Endodermal cell (in vitro differentiated cells): ENCODE measurements around the gene EGLN1. TPM values are rescaled to one million over a fixed set of nuclear protein-coding genes. Genes with fewer than 3 reads are reported as not detected.

Source experiments
- DNase-seq: peaks from one replicate; pipeline ENCODE4 v3.0.0-alpha.2; 2017
- H3K27ac ChIP-seq: 2 replicates; pipeline ENCODE4 v1.5.1; 2013; ENCODE audit warnings: mild to moderate bottlenecking, low read depth, low read length, moderate library complexity
- H3K27me3 ChIP-seq: 2 replicates; pipeline ENCODE4 v1.6.1; 2013; ENCODE audit warnings: mild to moderate bottlenecking, low read length, moderate library complexity; ENCODE audit not compliant: insufficient read depth, control insufficient read depth, poor library complexity, severe bottlenecking
- H3K36me3 ChIP-seq: 2 replicates; pipeline ENCODE4 v1.7.0; 2013; ENCODE audit warnings: mild to moderate bottlenecking, low read length, moderate library complexity; ENCODE audit not compliant: control insufficient read depth, insufficient read depth
- H3K4me1 ChIP-seq: one replicate; pipeline ENCODE4 v1.7.0; 2013; ENCODE audit warnings: low read length; ENCODE audit not compliant: control insufficient read depth, insufficient read depth
- H3K4me3 ChIP-seq: 2 replicates; pipeline ENCODE4 v1.5.1; 2013; ENCODE audit warnings: mild to moderate bottlenecking, low read length, moderate library complexity
- H3K9ac ChIP-seq: 2 replicates; pipeline ENCODE4 v1.6.1; 2013; ENCODE audit warnings: mild to moderate bottlenecking, low read length, moderate library complexity; ENCODE audit not compliant: poor library complexity, severe bottlenecking; ENCODE audit errors: extremely low read depth
- H3K9me3 ChIP-seq: 2 replicates; pipeline ENCODE4 v1.6.1; 2013; ENCODE audit warnings: mild to moderate bottlenecking, low read length, moderate library complexity; ENCODE audit not compliant: control insufficient read depth
- H3K27ac Mint-ChIP-seq: 2 replicates; pipeline ENCODE4 v1.8.0; 2020; ENCODE audit warnings: mixed read lengths
- H3K27me3 Mint-ChIP-seq: 2 replicates; pipeline ENCODE4 v1.8.0; 2021; ENCODE audit warnings: mild to moderate bottlenecking, mixed read lengths; ENCODE audit not compliant: insufficient read depth
- H3K36me3 Mint-ChIP-seq: 2 replicates; pipeline ENCODE4 v1.8.0; 2020; ENCODE audit warnings: low read depth, mixed read lengths
- H3K4me1 Mint-ChIP-seq: 2 replicates; pipeline ENCODE4 v1.8.0; 2020; ENCODE audit warnings: mixed read lengths
- H3K4me3 Mint-ChIP-seq: 2 replicates; pipeline ENCODE4 v1.8.0; 2020; ENCODE audit warnings: mild to moderate bottlenecking, moderate library complexity, mixed read lengths
- H3K9me3 Mint-ChIP-seq: 2 replicates; pipeline ENCODE4 v1.8.0; 2020; ENCODE audit warnings: mild to moderate bottlenecking, mixed read lengths
- WGBS, 2 experiments: methylation state at CpG; one replicate each; pipeline versions ENCODE4 v1.1.5 to v1.1.7; 2013; ENCODE audit warnings: missing lambda C conversion rate in 2 of 2, mixed read lengths in 1 of 2; ENCODE audit not compliant: insufficient coverage in 1 of 2, insufficient read length in 1 of 2; 5-methylcytosine and 5-hydroxymethylcytosine counted together
- total RNA-seq, 2 donors: library from RNA; stranded (reverse); fragmentation: NEBNext Ultra II Directional in 1 of 2; extraction: Animal tissue kit (Norgen Biotek cat#: 25700) in 1 of 2; gene quantifications; 2 replicates in 1 of 2; 3 replicates in 1 of 2; pipeline ENCODE4 v1.2.1, GENCODE V29; 2021
- TF ChIP-seq, protein P1 (sequence below): fragments of 200-600 bp; sonication (generic); conservative IDR thresholded peaks from 2 replicates; pipeline ENCODE4 v1.5.0; 2021; ENCODE audit warnings: antibody characterized with exemption, mild to moderate bottlenecking

Gene EGLN1
- total RNA-seq, 2 donors from 2014 or later = 12.2 to 17.4 TPM

DNA sequence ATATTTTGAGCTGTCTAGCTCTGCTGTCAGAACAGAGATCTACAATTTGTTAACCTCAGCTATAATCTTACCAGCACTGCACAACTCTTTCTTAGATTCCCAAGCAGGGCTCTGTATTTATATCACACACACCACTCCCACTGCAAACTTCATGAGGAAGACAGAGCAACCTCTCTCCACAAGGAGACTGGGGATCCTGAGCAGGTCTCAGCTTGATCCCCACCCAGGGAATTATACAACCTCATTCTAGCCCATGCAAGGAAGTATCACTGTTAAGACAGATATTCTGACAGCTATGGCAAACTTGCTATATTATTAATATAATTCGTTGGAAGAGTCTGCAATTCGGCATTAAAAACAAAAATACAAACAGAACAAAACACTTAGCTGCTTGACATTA lies 40.4 kb downstream of the EGLN1 start:
- Histone ChIP-seq H3K9me3 (no peaks in the 10 kb centered on the region), H3K36me3 (no peaks in the 10 kb centered on the region), H3K27me3 (no peaks in the 10 kb centered on the region), H3K9ac (no peak overlapping the region), H3K4me1 (peaks cover 4% of the 10 kb centered on the region), H3K4me3 (no peak overlapping the region), H3K27ac (no peak overlapping the region)
- Mint-ChIP-seq H3K27ac (no peak overlapping the region), H3K27me3 (no peaks in the 10 kb centered on the region), H3K9me3 (no peaks in the 10 kb centered on the region), H3K36me3 (no peaks in the 10 kb centered on the region), H3K4me3 (no peak overlapping the region), H3K4me1 (peaks cover 24% of the 10 kb centered on the region)
- DNase-seq = no peak
- TF ChIP-seq, protein P1, sequence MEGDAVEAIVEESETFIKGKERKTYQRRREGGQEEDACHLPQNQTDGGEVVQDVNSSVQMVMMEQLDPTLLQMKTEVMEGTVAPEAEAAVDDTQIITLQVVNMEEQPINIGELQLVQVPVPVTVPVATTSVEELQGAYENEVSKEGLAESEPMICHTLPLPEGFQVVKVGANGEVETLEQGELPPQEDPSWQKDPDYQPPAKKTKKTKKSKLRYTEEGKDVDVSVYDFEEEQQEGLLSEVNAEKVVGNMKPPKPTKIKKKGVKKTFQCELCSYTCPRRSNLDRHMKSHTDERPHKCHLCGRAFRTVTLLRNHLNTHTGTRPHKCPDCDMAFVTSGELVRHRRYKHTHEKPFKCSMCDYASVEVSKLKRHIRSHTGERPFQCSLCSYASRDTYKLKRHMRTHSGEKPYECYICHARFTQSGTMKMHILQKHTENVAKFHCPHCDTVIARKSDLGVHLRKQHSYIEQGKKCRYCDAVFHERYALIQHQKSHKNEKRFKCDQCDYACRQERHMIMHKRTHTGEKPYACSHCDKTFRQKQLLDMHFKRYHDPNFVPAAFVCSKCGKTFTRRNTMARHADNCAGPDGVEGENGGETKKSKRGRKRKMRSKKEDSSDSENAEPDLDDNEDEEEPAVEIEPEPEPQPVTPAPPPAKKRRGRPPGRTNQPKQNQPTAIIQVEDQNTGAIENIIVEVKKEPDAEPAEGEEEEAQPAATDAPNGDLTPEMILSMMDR = no peak
- WGBS, 2 experiments = 88% methylated on average over 2 of the region's 2 CpGs; no CpG with 5 or more reads in 1 of the 2 experiments

DNA sequence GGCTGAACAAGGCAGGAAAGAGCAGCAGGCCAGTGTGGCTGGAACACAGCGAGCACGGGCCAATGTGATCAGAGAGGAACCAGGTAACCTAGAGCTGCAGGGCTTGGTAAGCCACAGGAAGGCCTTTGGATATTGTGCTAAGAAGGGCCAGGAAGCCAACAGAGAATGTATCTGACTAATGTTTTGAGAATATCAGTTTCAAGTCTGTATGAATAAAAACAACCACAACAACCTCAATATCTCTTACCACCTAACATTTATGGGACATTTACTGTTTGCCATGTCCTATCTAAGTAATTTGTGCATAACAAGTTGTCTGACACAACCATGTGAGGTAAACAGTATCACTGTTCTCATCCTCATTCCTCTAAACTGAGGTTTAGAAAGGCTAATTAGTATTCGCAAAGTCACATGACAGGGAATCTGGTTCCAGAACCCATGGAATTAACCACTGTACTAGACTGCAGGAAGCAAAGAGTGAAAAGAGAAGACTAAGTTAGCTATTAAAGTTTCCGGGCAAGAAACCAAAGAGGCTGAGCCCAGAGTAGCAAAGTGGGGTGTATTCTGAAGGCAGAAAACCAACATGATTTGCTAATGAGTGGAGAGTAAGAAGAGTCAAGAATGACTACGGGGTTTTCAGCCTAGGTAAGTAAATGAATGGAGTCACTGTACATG lies 45.1 kb downstream of the EGLN1 start:
- peak overlapping the region; percentile 1 for H3K27ac Mint-ChIP-seq

DNA sequence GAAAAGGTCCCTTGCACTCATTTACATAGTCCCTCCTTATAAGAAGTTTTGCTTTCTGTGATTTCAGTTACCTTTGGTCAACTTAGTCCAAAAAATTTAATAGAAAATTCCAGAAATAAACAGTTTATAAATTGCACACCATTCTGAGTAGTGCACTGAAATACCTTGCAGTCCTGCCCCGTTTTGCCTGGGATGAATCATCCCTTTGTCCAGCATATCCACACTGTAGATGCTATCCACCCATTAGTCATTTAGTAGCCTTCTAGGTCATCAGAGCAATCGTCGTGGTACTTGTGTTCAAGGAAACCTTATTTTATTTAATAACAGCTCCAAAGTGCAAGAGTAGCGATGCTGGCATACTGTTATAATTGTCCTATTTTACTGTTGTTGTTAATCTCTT lies 46.0 kb downstream of the EGLN1 start:
- peaks cover 26% of the 10 kb centered on the region for H3K4me1 Mint-ChIP-seq
- TF ChIP-seq, protein P1 = no peak
- no peak overlapping the region for H3K27ac Mint-ChIP-seq
- Histone ChIP-seq H3K4me3 (no peak overlapping the region), H3K36me3 (no peaks in the 10 kb centered on the region), H3K27ac (no peak overlapping the region), H3K9ac (no peak overlapping the region), H3K27me3 (no peaks in the 10 kb centered on the region), H3K4me1 (peaks cover 4% of the 10 kb centered on the region), H3K9me3 (no peaks in the 10 kb centered on the region)
- no peaks in the 10 kb centered on the region for H3K27me3 Mint-ChIP-seq
- no peaks in the 10 kb centered on the region for H3K9me3 Mint-ChIP-seq
- no peak for DNase-seq
- no peak overlapping the region for H3K4me3 Mint-ChIP-seq
- 94 to 99% methylated on average over 1 to 3 of the region's 4 CpGs for WGBS, 2 experiments
- peaks cover 2% of the 10 kb centered on the region for H3K36me3 Mint-ChIP-seq

More for the DNA sequence above, 45.1 kb downstream of the EGLN1 start:
- Histone ChIP-seq H3K9ac (no peak overlapping the region), H3K27me3 (no peaks in the 10 kb centered on the region), H3K4me3 (no peak overlapping the region), H3K9me3 (no peaks in the 10 kb centered on the region), H3K4me1 (peaks cover 4% of the 10 kb centered on the region), H3K27ac (no peak overlapping the region), H3K36me3 (no peaks in the 10 kb centered on the region)
- Mint-ChIP-seq H3K4me3 (no peak overlapping the region), H3K36me3 (no peaks in the 10 kb centered on the region), H3K27me3 (no peaks in the 10 kb centered on the region), H3K9me3 (no peaks in the 10 kb centered on the region), H3K4me1 (peaks cover 26% of the 10 kb centered on the region)
- WGBS, 2 experiments = 91 to 95% methylated on average over 5 of the region's 5 CpGs
- DNase-seq = no peak
- TF ChIP-seq, protein P1 = no peak
